ENCODE results near the gene SERPINA10. TPM values are rescaled to one million over a fixed set of nuclear protein-coding genes. Genes with fewer than 3 reads are reported as not detected.

SERPINA10 gene
- total and polyA plus RNA-seq, 7 donors = 0.06 TPM; not detected in 6

DNA sequence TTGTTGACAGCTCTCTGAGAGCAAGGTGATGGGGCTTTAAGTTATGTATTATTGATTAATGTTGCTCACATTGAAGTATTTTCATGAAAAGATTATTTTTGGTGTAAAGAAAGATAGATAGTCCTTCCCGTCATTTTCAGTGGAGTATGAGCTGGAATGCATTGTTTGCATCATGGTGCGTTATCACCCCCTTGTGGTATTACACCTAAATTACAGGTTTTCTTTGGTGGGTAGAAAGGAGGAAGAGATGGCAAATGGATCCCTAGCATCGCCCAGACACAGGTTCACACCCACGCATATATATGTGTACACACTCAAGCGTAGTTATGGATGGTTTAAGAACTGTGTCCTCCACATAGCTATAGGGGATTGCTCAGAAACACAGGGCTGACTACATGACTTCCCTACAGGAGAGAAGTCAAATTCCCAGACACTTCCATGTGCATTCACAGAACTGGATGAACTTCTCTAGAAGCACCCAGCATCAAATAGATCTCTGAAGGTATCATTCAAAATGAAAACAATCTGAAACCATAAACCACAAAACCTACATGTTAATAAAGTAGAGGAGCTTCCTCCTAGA lies 14.4 kb upstream of the SERPINA10 start:
- Histone ChIP-seq H3K9me3 (peaks cover 0 to 6% (median 4%) of the 10 kb centered on the region in 4 donors), H3K27me3 (no peaks in the 10 kb centered on the region), H3K27ac (no peak overlapping the region), H3K4me1 (no peaks in the 10 kb centered on the region), H3K4me3 (no peak overlapping the region), H3K36me3 (no peaks in the 10 kb centered on the region)
- intact Hi-C loops (cut with DNase I) = no loop called here
- 55 to 87% methylated on average over 5 of the region's 5 CpGs for WGBS, 2 donors
- DNase-seq = no peak
- TF ChIP-seq EP300 (IDR thresholded peaks at IDR 0.05) (no peak), POLR2AphosphoS5 (IDR thresholded peaks at IDR 0.05) (no peak), POLR2A (IDR thresholded peaks at IDR 0.05) (no peak)
- TF ChIP-seq, protein P1, sequence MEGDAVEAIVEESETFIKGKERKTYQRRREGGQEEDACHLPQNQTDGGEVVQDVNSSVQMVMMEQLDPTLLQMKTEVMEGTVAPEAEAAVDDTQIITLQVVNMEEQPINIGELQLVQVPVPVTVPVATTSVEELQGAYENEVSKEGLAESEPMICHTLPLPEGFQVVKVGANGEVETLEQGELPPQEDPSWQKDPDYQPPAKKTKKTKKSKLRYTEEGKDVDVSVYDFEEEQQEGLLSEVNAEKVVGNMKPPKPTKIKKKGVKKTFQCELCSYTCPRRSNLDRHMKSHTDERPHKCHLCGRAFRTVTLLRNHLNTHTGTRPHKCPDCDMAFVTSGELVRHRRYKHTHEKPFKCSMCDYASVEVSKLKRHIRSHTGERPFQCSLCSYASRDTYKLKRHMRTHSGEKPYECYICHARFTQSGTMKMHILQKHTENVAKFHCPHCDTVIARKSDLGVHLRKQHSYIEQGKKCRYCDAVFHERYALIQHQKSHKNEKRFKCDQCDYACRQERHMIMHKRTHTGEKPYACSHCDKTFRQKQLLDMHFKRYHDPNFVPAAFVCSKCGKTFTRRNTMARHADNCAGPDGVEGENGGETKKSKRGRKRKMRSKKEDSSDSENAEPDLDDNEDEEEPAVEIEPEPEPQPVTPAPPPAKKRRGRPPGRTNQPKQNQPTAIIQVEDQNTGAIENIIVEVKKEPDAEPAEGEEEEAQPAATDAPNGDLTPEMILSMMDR (IDR thresholded peaks at IDR 0.05) = no peak

DNA sequence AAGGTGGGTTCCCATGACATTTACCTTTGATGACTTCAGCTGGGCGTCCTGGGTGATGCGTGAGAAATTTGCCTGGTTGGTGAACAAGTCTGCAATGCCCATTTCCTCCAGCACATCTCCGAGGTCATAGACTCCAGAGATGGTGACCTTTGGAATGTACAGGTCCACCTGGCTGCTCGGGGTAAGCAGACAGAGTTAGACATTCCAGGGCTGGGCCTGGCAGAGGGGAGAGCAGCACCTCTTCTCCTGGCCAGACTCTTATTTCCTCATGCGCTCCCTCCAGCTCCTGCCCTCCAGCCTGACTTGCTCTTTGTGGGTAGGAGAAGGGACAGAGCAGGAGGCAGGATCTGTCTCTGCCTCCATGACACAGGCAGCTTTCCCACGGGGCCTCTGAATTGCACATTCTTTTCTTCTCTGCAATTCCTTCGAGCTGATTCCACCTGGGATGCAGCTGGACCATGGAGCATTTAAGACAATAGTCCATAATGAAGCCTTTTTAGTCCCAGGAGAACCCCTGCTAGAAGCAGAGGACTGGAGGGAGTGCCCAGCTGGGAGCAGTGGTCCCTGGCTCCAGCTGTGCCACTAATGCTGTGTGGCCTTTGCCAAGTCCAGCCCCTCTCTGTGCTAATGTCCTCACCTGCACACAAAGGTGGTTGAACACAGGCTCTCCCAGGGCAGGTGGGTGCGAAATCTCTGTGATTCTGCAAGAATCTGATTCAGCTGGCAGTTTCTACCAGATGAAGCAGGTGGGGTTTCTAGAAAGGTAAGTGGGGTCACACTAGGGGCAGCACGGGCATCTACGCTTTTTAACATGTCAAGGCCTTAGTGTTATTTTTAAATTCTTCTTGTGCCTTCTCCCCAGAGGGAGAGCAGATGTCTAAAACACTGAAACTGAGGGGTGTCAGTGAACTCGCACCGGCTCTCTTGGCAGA lies 13.2 kb upstream of the SERPINA10 start:
- Histone ChIP-seq H3K36me3 (no peaks in the 10 kb centered on the region), H3K4me3 (no peak overlapping the region), H3K27me3 (no peaks in the 10 kb centered on the region), H3K9me3 (peaks cover 0 to 6% (median 4%) of the 10 kb centered on the region in 4 donors), H3K27ac (no peak overlapping the region), H3K4me1 (no peaks in the 10 kb centered on the region)
- TF ChIP-seq, protein P1 (IDR thresholded peaks at IDR 0.05) = no peak
- TF ChIP-seq POLR2A (IDR thresholded peaks at IDR 0.05) = no peak
- no peak for TF ChIP-seq POLR2AphosphoS5 (IDR thresholded peaks at IDR 0.05)
- no peak for TF ChIP-seq EP300 (IDR thresholded peaks at IDR 0.05)
- intact Hi-C loops (cut with DNase I) = no loop called here
- no peak for DNase-seq
- WGBS, 2 donors = 69 to 76% methylated on average over 12 of the region's 12 CpGs

- TF ChIP-seq, protein P1 (IDR thresholded peaks at IDR 0.05) = no peak
- TF ChIP-seq POLR2A (IDR thresholded peaks at IDR 0.05) (no peak), EP300 (IDR thresholded peaks at IDR 0.05) (no peak), POLR2AphosphoS5 (IDR thresholded peaks at IDR 0.05) (no peak)
- 75 to 90% methylated on average over 2 of the region's 2 CpGs for WGBS, 2 donors
- Histone ChIP-seq H3K9me3 (peaks cover 0 to 6% (median 4%) of the 10 kb centered on the region in 4 donors), H3K27ac (no peak overlapping the region), H3K4me3 (no peak overlapping the region), H3K4me1 (no peaks in the 10 kb centered on the region), H3K36me3 (no peaks in the 10 kb centered on the region), H3K27me3 (no peaks in the 10 kb centered on the region)
- DNase-seq = no peak
- intact Hi-C loops (cut with DNase I) = no loop called here
Observed at GRCh38 chr14:94305620-94306019, 12.6 kb upstream of the SERPINA10 start.

- Histone ChIP-seq H3K4me3 (no peak overlapping the region), H3K9me3 (peaks cover 0 to 6% (median 4%) of the 10 kb centered on the region in 4 donors), H3K36me3 (no peaks in the 10 kb centered on the region), H3K27me3 (no peaks in the 10 kb centered on the region), H3K27ac (no peak overlapping the region), H3K4me1 (no peaks in the 10 kb centered on the region)
- DNase-seq = no peak
- WGBS, 2 donors = 90 to 92% methylated on average over 6 of the region's 6 CpGs
- no peak for TF ChIP-seq POLR2AphosphoS5 (IDR thresholded peaks at IDR 0.05)
- TF ChIP-seq, protein P1 (IDR thresholded peaks at IDR 0.05) = no peak
- TF ChIP-seq EP300 (IDR thresholded peaks at IDR 0.05) = no peak
- TF ChIP-seq POLR2A (IDR thresholded peaks at IDR 0.05) = no peak
- intact Hi-C loops (cut with DNase I) = no loop called here
Observed at GRCh38 chr14:94304243-94304642, 11.2 kb upstream of the SERPINA10 start.
